Neuronal stem cell (in vitro differentiated cells): ENCODE data around the gene TSPAN9.

Experiments used
- DNase-seq: peaks from one replicate; pipeline ENCODE4 v3.0.0-alpha.2; 2013; ENCODE audit warnings: low spot score
- H2AFZ ChIP-seq: one replicate; pipeline ENCODE4 v1.6.1; 2013; ENCODE audit warnings: mild to moderate bottlenecking, low read length, inconsistent platforms
- H2AK5ac ChIP-seq: 2 replicates; pipeline ENCODE4 v1.6.1; 2013; ENCODE audit warnings: low read depth, mild to moderate bottlenecking, inconsistent platforms, low read length, moderate library complexity, mixed read lengths
- H2BK120ac ChIP-seq: 2 replicates; pipeline ENCODE4 v1.6.1; 2013; ENCODE audit warnings: low read depth, mild to moderate bottlenecking, inconsistent platforms, low read length, moderate library complexity, mixed read lengths
- H2BK12ac ChIP-seq: one replicate; pipeline ENCODE4 v1.6.1; 2013; ENCODE audit warnings: low read length, inconsistent platforms
- H2BK15ac ChIP-seq: 2 replicates; pipeline ENCODE4 v1.6.1; 2013; ENCODE audit warnings: mild to moderate bottlenecking, low read length, inconsistent platforms, mixed read lengths
- H2BK5ac ChIP-seq: one replicate; pipeline ENCODE4 v1.6.1; 2013; ENCODE audit warnings: inconsistent platforms, mild to moderate bottlenecking, low read length, moderate library complexity
- H3K14ac ChIP-seq: one replicate; pipeline ENCODE4 v1.6.1; 2013; ENCODE audit warnings: low read length, inconsistent platforms
- H3K18ac ChIP-seq: 2 replicates; pipeline ENCODE4 v1.6.1; 2013; ENCODE audit warnings: low read length, inconsistent platforms
- H3K23ac ChIP-seq: 2 replicates; pipeline ENCODE4 v1.6.1; 2013; ENCODE audit warnings: low read depth, mild to moderate bottlenecking, mixed read lengths, low read length, inconsistent platforms; ENCODE audit not compliant: poor library complexity
- H3K27ac ChIP-seq: replicated peaks from 3 replicates; pipeline ENCODE4 v1.5.1; 2013; ENCODE audit warnings: low read length, inconsistent platforms
- H3K27me3 ChIP-seq, 3 experiments: 2 replicates each; pipeline ENCODE4 v1.6.1; 2013; ENCODE audit warnings: low read length in 3 of 3, mild to moderate bottlenecking in 2 of 3, inconsistent platforms in 1 of 3, low read depth in 1 of 3, mixed read lengths in 1 of 3, moderate library complexity in 1 of 3; ENCODE audit not compliant: control insufficient read depth in 3 of 3, insufficient read depth in 3 of 3
- H3K36me3 ChIP-seq, 2 donors: replicated peaks in 1 of 2; 2 replicates each; pipeline ENCODE4 v1.6.1; 2013; ENCODE audit warnings: low read length in 2 of 2; ENCODE audit not compliant: control insufficient read depth in 2 of 2, insufficient read depth in 2 of 2
- H3K4ac ChIP-seq: 2 replicates; pipeline ENCODE4 v1.6.1; 2013; ENCODE audit warnings: inconsistent platforms, mild to moderate bottlenecking, low read length, moderate library complexity
- H3K4me1 ChIP-seq, 2 donors: 1 replicate in 1 of 2; 2 replicates in 1 of 2; pipeline ENCODE4 v1.6.1; 2013; ENCODE audit warnings: low read length in 2 of 2, low read depth in 1 of 2; ENCODE audit not compliant: control insufficient read depth in 2 of 2, insufficient read depth in 1 of 2
- H3K4me2 ChIP-seq: one replicate; pipeline ENCODE4 v1.6.1; 2013; ENCODE audit warnings: mild to moderate bottlenecking, low read length, inconsistent platforms; ENCODE audit not compliant: insufficient read depth, poor library complexity, severe bottlenecking
- H3K4me3 ChIP-seq, 2 donors: 2 replicates each; pipeline ENCODE4 v1.5.1; 2013; ENCODE audit warnings: low read length in 2 of 2, mild to moderate bottlenecking in 2 of 2, inconsistent platforms in 1 of 2, moderate library complexity in 1 of 2
- H3K79me1 ChIP-seq: one replicate; pipeline ENCODE4 v1.6.1; 2013; ENCODE audit warnings: low read depth, mild to moderate bottlenecking, inconsistent platforms, low read length, moderate library complexity
- H3K9ac ChIP-seq: one replicate; pipeline ENCODE4 v1.6.1; 2013; ENCODE audit warnings: mild to moderate bottlenecking, low read depth, low read length, inconsistent platforms; ENCODE audit not compliant: poor library complexity
- H3K9me3 ChIP-seq, 2 donors: replicated peaks in 1 of 2; 2 replicates each; pipeline versions ENCODE3 to v1.6.1; 2013; ENCODE audit warnings: low read length in 2 of 2, mild to moderate bottlenecking in 2 of 2, inconsistent platforms in 1 of 2, low read depth in 1 of 2, mixed read lengths in 1 of 2, moderate library complexity in 1 of 2; ENCODE audit not compliant: control insufficient read depth in 2 of 2, insufficient read depth in 1 of 2
- H4K8ac ChIP-seq: one replicate; pipeline ENCODE4 v1.6.1; 2013; ENCODE audit warnings: low read depth, mild to moderate bottlenecking, inconsistent platforms, low read length, moderate library complexity
- H4K91ac ChIP-seq: one replicate; pipeline ENCODE4 v1.6.1; 2013; ENCODE audit warnings: low read length, low read depth, mild to moderate bottlenecking, inconsistent platforms; ENCODE audit not compliant: poor library complexity
- WGBS, 2 donors: extraction: QIAGEN DNeasy Blood & Tissue Kit; methylation state at CpG; one replicate each; pipeline ENCODE4 v1.1.7; 2013; ENCODE audit warnings: missing lambda C conversion rate in 2 of 2, mixed read lengths in 1 of 2; ENCODE audit not compliant: insufficient read length in 2 of 2, insufficient replicate concordance in 1 of 2; ENCODE audit errors: extremely low coverage in 2 of 2; 5-methylcytosine and 5-hydroxymethylcytosine counted together

Gene TSPAN9

GRCh38 chr12:3042826-3043225 lies 34.4 kb upstream of the TSPAN9 start:
- no peak overlapping the region for H2BK15ac ChIP-seq
- no peak for DNase-seq
- no peaks in the 10 kb centered on the region for H3K27me3 ChIP-seq
- no CpG with 5 or more reads among the region's 4 CpGs for WGBS, 2 donors
- no peak overlapping the region for H2BK12ac ChIP-seq
- H2BK5ac ChIP-seq, result no peak overlapping the region
- H2AFZ ChIP-seq, result no peak overlapping the region
- peaks cover 3 to 7% of the 10 kb centered on the region in 2 donors for H3K4me1 ChIP-seq
- no peak overlapping the region for H2BK120ac ChIP-seq
- no peak overlapping the region for H3K14ac ChIP-seq
- H3K27ac ChIP-seq, result no peak overlapping the region
- H2AK5ac ChIP-seq, result peak overlapping the region; percentile 60
- H3K9me3 ChIP-seq, result no peaks in the 10 kb centered on the region
- no peak overlapping the region for H3K4me2 ChIP-seq
- H3K79me1 ChIP-seq, result no peaks in the 10 kb centered on the region
- H3K18ac ChIP-seq, result peak overlapping the region; percentile 53
- no peak overlapping the region for H4K8ac ChIP-seq
- no peak overlapping the region for H3K4me3 ChIP-seq
- no peak overlapping the region for H3K4ac ChIP-seq
- peak overlapping the region; percentile 82 for H3K23ac ChIP-seq
- peak overlapping the region; percentile 3 for H3K9ac ChIP-seq
- no peak overlapping the region for H4K91ac ChIP-seq
- H3K36me3 ChIP-seq, result peaks cover 24 to 36% of the 10 kb centered on the region in 2 donors

GRCh38 chr12:3043406-3043805 lies 33.8 kb upstream of the TSPAN9 start:
- Histone ChIP-seq H3K4ac (no peak overlapping the region), H3K9ac (no peak overlapping the region), H3K18ac (no peak overlapping the region), H3K14ac (no peak overlapping the region), H3K4me1 (peaks cover 6 to 12% of the 10 kb centered on the region in 2 donors), H2AK5ac (peak overlapping the region; percentile 57), H3K9me3 (no peaks in the 10 kb centered on the region), H3K36me3 (peaks cover 18 to 30% of the 10 kb centered on the region in 2 donors), H4K8ac (no peak overlapping the region), H2BK12ac (no peak overlapping the region), H4K91ac (no peak overlapping the region), H2BK120ac (no peak overlapping the region), H2BK5ac (peak overlapping the region; percentile 78), H3K4me2 (no peak overlapping the region), H3K23ac (no peak overlapping the region), H3K4me3 (no peak overlapping the region), H2AFZ (no peak overlapping the region), H3K79me1 (no peaks in the 10 kb centered on the region), H3K27me3 (no peaks in the 10 kb centered on the region), H3K27ac (no peak overlapping the region), H2BK15ac (no peak overlapping the region)
- WGBS, 2 donors, result no CpG with 5 or more reads among the region's 7 CpGs
- no peak for DNase-seq

GRCh38 chr12:3044141-3044630 lies 33.0 kb upstream of the TSPAN9 start:
- no peak for DNase-seq
- peak overlapping the region; percentile 78 for H2BK5ac ChIP-seq
- peaks cover 6 to 12% of the 10 kb centered on the region in 2 donors for H3K4me1 ChIP-seq
- no peak overlapping the region for H2BK15ac ChIP-seq
- H3K23ac ChIP-seq, result no peak overlapping the region
- peak overlapping the region; percentile 78 for H3K9ac ChIP-seq
- H3K27ac ChIP-seq, result no peak overlapping the region
- peak overlapping the region; percentile 57 for H2AK5ac ChIP-seq
- H4K8ac ChIP-seq, result no peak overlapping the region
- H3K18ac ChIP-seq, result no peak overlapping the region
- H3K36me3 ChIP-seq, result peaks cover 12 to 23% of the 10 kb centered on the region in 2 donors
- no peaks in the 10 kb centered on the region for H3K27me3 ChIP-seq
- H2AFZ ChIP-seq, result no peak overlapping the region
- no CpG with 5 or more reads among the region's 8 CpGs for WGBS, 2 donors
- H3K14ac ChIP-seq, result no peak overlapping the region
- H3K4me3 ChIP-seq, result no peak overlapping the region
- H3K9me3 ChIP-seq, result no peaks in the 10 kb centered on the region
- no peaks in the 10 kb centered on the region for H3K79me1 ChIP-seq
- no peak overlapping the region for H3K4me2 ChIP-seq
- no peak overlapping the region for H2BK12ac ChIP-seq
- no peak overlapping the region for H4K91ac ChIP-seq
- no peak overlapping the region for H3K4ac ChIP-seq
- H2BK120ac ChIP-seq, result no peak overlapping the region

- Histone ChIP-seq H3K9ac (no peak overlapping the region), H3K4me2 (no peak overlapping the region), H2BK15ac (no peak overlapping the region), H3K4me3 (no peak overlapping the region), H2AFZ (no peak overlapping the region), H3K18ac (no peak overlapping the region), H3K79me1 (no peaks in the 10 kb centered on the region), H3K36me3 (peaks cover 7 to 13% of the 10 kb centered on the region in 2 donors), H3K27me3 (no peaks in the 10 kb centered on the region), H2BK5ac (no peak overlapping the region), H2BK12ac (no peak overlapping the region), H3K4me1 (peaks cover 6 to 14% of the 10 kb centered on the region in 2 donors), H3K27ac (no peak overlapping the region), H2AK5ac (no peak overlapping the region), H3K9me3 (no peaks in the 10 kb centered on the region), H3K23ac (no peak overlapping the region), H4K91ac (no peak overlapping the region), H4K8ac (no peak overlapping the region), H3K14ac (no peak overlapping the region), H3K4ac (no peak overlapping the region), H2BK120ac (no peak overlapping the region)
- no peak for DNase-seq
- WGBS, 2 donors, result no CpG with 5 or more reads among the region's 5 CpGs
Measured at GRCh38 chr12:3045494-3045893, 31.7 kb upstream of the TSPAN9 start.
